Ovary (tissue), 3 donors: ENCODE results near the gene RPL41.

Source experiments
- EP300 ChIP-seq: sonication (generic); formaldehyde crosslinking; IDR thresholded peaks from one replicate; pipeline ENCODE4 v1.6.1; 2017; ENCODE audit warnings: antibody characterized with exemption
- POLR2A ChIP-seq: fragments of 450-650 bp; IDR thresholded peaks from one replicate; pipeline ENCODE4 v1.6.1; 2017; ENCODE audit warnings: antibody characterized with exemption, mild to moderate bottlenecking, moderate library complexity
- TF ChIP-seq, protein P1 (sequence below), 3 donors: fragments of 450-650 bp in 2 of 3; fragments of 200-600 bp in 1 of 3; IDR thresholded peaks; one replicate each; pipeline versions ENCODE4 v1.5.1 to v1.8.0; 2016 to 2022; ENCODE audit warnings: antibody characterized with exemption in 3 of 3, mild to moderate bottlenecking in 1 of 3
- donor health status: DM: no; HTN: no; CAD: no.

DNA sequence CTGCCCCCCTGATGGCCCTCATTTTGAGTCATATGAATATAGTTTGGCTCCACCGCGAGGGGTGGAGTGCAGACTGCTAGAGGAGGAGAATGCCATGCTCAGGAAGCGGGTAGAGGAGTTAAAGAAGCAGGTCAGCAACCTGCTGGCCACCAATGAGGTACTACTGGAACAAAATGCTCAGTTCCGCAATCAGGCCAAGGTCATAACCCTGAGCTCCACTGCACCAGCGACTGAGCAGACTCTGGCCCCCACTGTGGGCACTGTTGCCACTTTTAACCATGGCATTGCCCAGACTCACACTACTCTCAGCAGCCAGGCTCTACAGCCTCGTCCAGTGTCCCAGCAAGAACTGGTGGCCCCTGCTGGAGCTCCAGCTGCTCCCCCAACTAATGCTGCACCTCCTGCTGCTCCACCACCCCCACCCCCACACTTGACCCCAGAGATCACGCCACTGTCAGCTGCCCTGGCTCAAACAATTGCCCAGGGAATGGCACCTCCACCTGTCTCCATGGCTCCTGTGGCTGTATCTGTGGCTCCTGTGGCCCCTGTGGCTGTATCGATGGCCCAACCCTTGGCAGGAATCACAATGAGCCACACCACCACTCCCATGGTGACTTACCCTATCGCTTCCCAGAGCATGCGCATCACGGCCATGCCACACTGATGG, 4.9 kb downstream of the RPL41 start:
- TF ChIP-seq, protein P1, sequence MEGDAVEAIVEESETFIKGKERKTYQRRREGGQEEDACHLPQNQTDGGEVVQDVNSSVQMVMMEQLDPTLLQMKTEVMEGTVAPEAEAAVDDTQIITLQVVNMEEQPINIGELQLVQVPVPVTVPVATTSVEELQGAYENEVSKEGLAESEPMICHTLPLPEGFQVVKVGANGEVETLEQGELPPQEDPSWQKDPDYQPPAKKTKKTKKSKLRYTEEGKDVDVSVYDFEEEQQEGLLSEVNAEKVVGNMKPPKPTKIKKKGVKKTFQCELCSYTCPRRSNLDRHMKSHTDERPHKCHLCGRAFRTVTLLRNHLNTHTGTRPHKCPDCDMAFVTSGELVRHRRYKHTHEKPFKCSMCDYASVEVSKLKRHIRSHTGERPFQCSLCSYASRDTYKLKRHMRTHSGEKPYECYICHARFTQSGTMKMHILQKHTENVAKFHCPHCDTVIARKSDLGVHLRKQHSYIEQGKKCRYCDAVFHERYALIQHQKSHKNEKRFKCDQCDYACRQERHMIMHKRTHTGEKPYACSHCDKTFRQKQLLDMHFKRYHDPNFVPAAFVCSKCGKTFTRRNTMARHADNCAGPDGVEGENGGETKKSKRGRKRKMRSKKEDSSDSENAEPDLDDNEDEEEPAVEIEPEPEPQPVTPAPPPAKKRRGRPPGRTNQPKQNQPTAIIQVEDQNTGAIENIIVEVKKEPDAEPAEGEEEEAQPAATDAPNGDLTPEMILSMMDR (IDR thresholded peaks at IDR 0.05) = no peak
- TF ChIP-seq POLR2A = no peak
- TF ChIP-seq EP300 = no peak
